SK-N-SH (cell line): ENCODE data around the gene HDAC7. TPM values are rescaled to one million over a fixed set of nuclear protein-coding genes. Genes with fewer than 3 reads are reported as not detected.

Source experiments
- CTCF ChIA-PET: fragments of 300-600, 350-600 bp; formaldehyde crosslinking; extraction: SDS; loops from one replicate; lab custom pipeline; 2021; lab: Yijun Ruan, JAX
- POLR2A ChIA-PET: fragments of 350-600 bp; sonication (Branson Sonifier 250); formaldehyde crosslinking; extraction: SDS; loops from one replicate; lab custom pipeline; 2020; ENCODE audit warnings: antibody characterized with exemption, inconsistent platforms; lab: Yijun Ruan, JAX
- DNase-seq: peaks from one replicate; pipeline ENCODE4 v3.0.0; 2012
- H2AFZ ChIP-seq: fragments of 200-600 bp; sonication (generic); 2 replicates; pipeline ENCODE4 v1.8.1; 2016; ENCODE audit warnings: antibody characterized with exemption, mild to moderate bottlenecking, low read depth
- H3F3A ChIP-seq: fragments of 200-600 bp; sonication (generic); replicated peaks from 2 replicates; pipeline ENCODE3; 2016; ENCODE audit warnings: antibody characterized with exemption, mild to moderate bottlenecking; ENCODE audit not compliant: insufficient read depth
- H3K27ac ChIP-seq, 2 experiments: fragments of 200-500 bp in 1 of 2; fragments of 200-600 bp in 1 of 2; sonication (Bioruptor generic) in 1 of 2; sonication (generic), shearing (Covaris generic) in 1 of 2; 2 replicates each; pipeline versions ENCODE4 v1.5.1 to v1.6.1; 2014 to 2016; ENCODE audit warnings: low read depth in 2 of 2, inconsistent platforms in 1 of 2, low read length in 1 of 2, mild to moderate bottlenecking in 1 of 2, mixed read lengths in 1 of 2
- H3K27me3 ChIP-seq: fragments of 200-600 bp; sonication (generic), shearing (Covaris generic); 2 replicates; pipeline ENCODE4 v1.6.1; 2016; ENCODE audit warnings: mixed run types; ENCODE audit not compliant: insufficient read depth
- H3K36me3 ChIP-seq, 2 experiments: fragments of 200-500 bp in 1 of 2; fragments of 200-600 bp in 1 of 2; sonication (Bioruptor generic) in 1 of 2; sonication (generic) in 1 of 2; replicated peaks in 1 of 2; 2 replicates each; pipeline versions ENCODE3 to v1.5.1; 2014 to 2016; ENCODE audit warnings: low read length in 1 of 2, mild to moderate bottlenecking in 1 of 2; ENCODE audit not compliant: insufficient read depth in 2 of 2, control insufficient read depth in 1 of 2
- H3K4me1 ChIP-seq, 2 experiments: fragments of 200-500 bp in 1 of 2; fragments of 200-600 bp in 1 of 2; sonication (Bioruptor generic) in 1 of 2; sonication (generic), shearing (Covaris generic) in 1 of 2; 2 replicates each; pipeline versions ENCODE4 v1.5.1 to v1.6.1; 2014 to 2016; ENCODE audit warnings: low read depth in 1 of 2, low read length in 1 of 2, mixed run types in 1 of 2; ENCODE audit not compliant: insufficient read depth in 2 of 2, control insufficient read depth in 1 of 2
- H3K4me2 ChIP-seq: fragments of 200-600 bp; sonication (generic), shearing (Covaris generic); 2 replicates; pipeline ENCODE4 v1.6.1; 2017; ENCODE audit warnings: mixed run types
- H3K4me3 ChIP-seq, 2 experiments: fragments of 200-500 bp in 1 of 2; fragments of 200-600 bp in 1 of 2; sonication (Bioruptor generic) in 1 of 2; sonication (generic), shearing (Covaris generic) in 1 of 2; 2 replicates each; pipeline versions ENCODE4 v1.5.1 to v1.8.1; 2014 to 2016; ENCODE audit warnings: low read depth in 2 of 2, inconsistent platforms in 1 of 2, low read length in 1 of 2, mild to moderate bottlenecking in 1 of 2, mixed read lengths in 1 of 2, moderate library complexity in 1 of 2
- H3K79me2 ChIP-seq: fragments of 200-600 bp; sonication (generic); 2 replicates; pipeline ENCODE4 v1.8.1; 2017; ENCODE audit warnings: mild to moderate bottlenecking; ENCODE audit not compliant: insufficient read depth
- H3K9ac ChIP-seq: fragments of 200-600 bp; sonication (generic); 2 replicates; pipeline ENCODE4 v1.6.1; 2017; ENCODE audit warnings: mixed run types
- H3K9me2 ChIP-seq: fragments of 200-600 bp; sonication (generic); 2 replicates; pipeline ENCODE4 v1.6.1; 2017; ENCODE audit warnings: mixed run types
- H3K9me3 ChIP-seq: fragments of 200-600 bp; sonication (generic); 2 replicates; pipeline ENCODE4 v1.6.1; 2017; ENCODE audit warnings: mixed run types, mild to moderate bottlenecking, moderate library complexity
- H4K20me1 ChIP-seq: fragments of 200-600 bp; sonication (generic); 2 replicates; pipeline ENCODE4 v1.6.1; 2017; ENCODE audit warnings: mild to moderate bottlenecking, mixed run types; ENCODE audit not compliant: insufficient read depth
- CHD2 ChIP-seq: fragments of 150-350 bp; IDR thresholded peaks from 2 replicates; pipeline ENCODE4 v1.6.1; 2018; ENCODE audit warnings: low read length; ENCODE audit not compliant: partially characterized antibody
- EP300 ChIP-seq, 2 experiments: IDR thresholded peaks; 2 replicates each; pipeline versions ENCODE4 v1.4.0 to v1.6.1; 2012; ENCODE audit warnings: borderline replicate concordance in 1 of 2, low read depth in 1 of 2, low read length in 1 of 2
- EZH2phosphoT487 ChIP-seq: fragments of 200-600 bp; sonication (generic); IDR thresholded peaks from 2 replicates; pipeline ENCODE4 v1.6.1; 2017; ENCODE audit warnings: low read depth, mixed run types, mild to moderate bottlenecking, antibody characterized with exemption, moderate library complexity, borderline replicate concordance
- GABPA ChIP-seq: IDR thresholded peaks from 2 replicates; pipeline ENCODE4 v1.4.0; 2012; ENCODE audit warnings: low read depth, mild to moderate bottlenecking
- JUND ChIP-seq: IDR thresholded peaks from 2 replicates; pipeline ENCODE4 v1.4.0; 2012
- MAX ChIP-seq: IDR thresholded peaks from 2 replicates; pipeline ENCODE4 v1.4.0; 2012; ENCODE audit warnings: low read depth
- MEF2A ChIP-seq: IDR thresholded peaks from 2 replicates; pipeline ENCODE4 v1.4.0; 2012; ENCODE audit warnings: low read depth, borderline replicate concordance
- NFIC ChIP-seq: IDR thresholded peaks from 2 replicates; pipeline ENCODE4 v1.4.0; 2012; ENCODE audit warnings: borderline replicate concordance
- RAD21 ChIP-seq: IDR thresholded peaks from 2 replicates; pipeline ENCODE4 v1.6.1; 2012; ENCODE audit warnings: mild to moderate bottlenecking, low read length
- RFX5 ChIP-seq: IDR thresholded peaks from 2 replicates; pipeline ENCODE4 v1.6.1; 2012; ENCODE audit warnings: mild to moderate bottlenecking, improper control_type of control experiment, low read length
- RXRA ChIP-seq: IDR thresholded peaks from 2 replicates; pipeline ENCODE4 v1.4.0; 2012; ENCODE audit warnings: low read depth, mild to moderate bottlenecking, borderline replicate concordance
- SMC3 ChIP-seq: IDR thresholded peaks from 2 replicates; pipeline ENCODE4 v1.6.1; 2012; ENCODE audit warnings: low read depth, low read length, improper control_type of control experiment
- TAF1 ChIP-seq: IDR thresholded peaks from 2 replicates; pipeline ENCODE4 v1.6.1; 2012; ENCODE audit warnings: low read depth, mild to moderate bottlenecking, low read length, moderate library complexity, borderline replicate concordance
- YY1 ChIP-seq: IDR thresholded peaks from 2 replicates; pipeline ENCODE4 v1.4.0; 2012; ENCODE audit warnings: low read depth, mild to moderate bottlenecking
- WGBS: methylation state at CpG from one replicate; pipeline ENCODE4 v1.1.6; 2017; ENCODE audit warnings: low lambda C conversion rate; 5-methylcytosine and 5-hydroxymethylcytosine counted together
- polyA plus RNA-seq, 3 experiments: library from polyadenylated mRNA; depleted of rRNA; stranded (reverse); fragments of >200 nt; gene quantifications; 2 replicates each; pipeline ENCODE4 v1.2.3, GENCODE V29; 2012
- TF ChIP-seq, protein P1 (sequence below): fragments of 200-600 bp; sonication (generic); IDR thresholded peaks from 2 replicates; pipeline ENCODE4 v1.6.1; 2017; ENCODE audit warnings: antibody characterized with exemption, mild to moderate bottlenecking, moderate library complexity
- TF ChIP-seq, protein P2 (sequence below): IDR thresholded peaks from 2 replicates; pipeline ENCODE4 v1.6.1; 2012; ENCODE audit warnings: mild to moderate bottlenecking, low read depth, low read length, moderate library complexity

HDAC7 gene
- polyA plus RNA-seq, 1 of the 3 experiments (the other 2 are of a cell fraction), result 51.0 TPM

GRCh38 chr12:47797441-47797840 lies 22.3 kb downstream of the HDAC7 start:
- Histone ChIP-seq H3F3A (no peaks in the 10 kb centered on the region), H3K4me1 (peaks cover 6 to 21% of the 10 kb centered on the region in 2 experiments; a peak in 2 of 4 replicates), H3K27me3 (no peaks in the 10 kb centered on the region), H3K36me3 (peaks cover 15 to 58% of the 10 kb centered on the region in 2 experiments), H3K9me2 (no peaks in the 10 kb centered on the region), H3K4me3 (no peak overlapping the region), H4K20me1 (peaks cover 41% of the 10 kb centered on the region), H3K79me2 (peaks cover 45% of the 10 kb centered on the region), H3K4me2 (no peak overlapping the region), H3K9ac (no peak overlapping the region), H2AFZ (no peak overlapping the region), H3K27ac (no peak overlapping the region), H3K9me3 (no peaks in the 10 kb centered on the region)
- TF ChIP-seq, protein P1, sequence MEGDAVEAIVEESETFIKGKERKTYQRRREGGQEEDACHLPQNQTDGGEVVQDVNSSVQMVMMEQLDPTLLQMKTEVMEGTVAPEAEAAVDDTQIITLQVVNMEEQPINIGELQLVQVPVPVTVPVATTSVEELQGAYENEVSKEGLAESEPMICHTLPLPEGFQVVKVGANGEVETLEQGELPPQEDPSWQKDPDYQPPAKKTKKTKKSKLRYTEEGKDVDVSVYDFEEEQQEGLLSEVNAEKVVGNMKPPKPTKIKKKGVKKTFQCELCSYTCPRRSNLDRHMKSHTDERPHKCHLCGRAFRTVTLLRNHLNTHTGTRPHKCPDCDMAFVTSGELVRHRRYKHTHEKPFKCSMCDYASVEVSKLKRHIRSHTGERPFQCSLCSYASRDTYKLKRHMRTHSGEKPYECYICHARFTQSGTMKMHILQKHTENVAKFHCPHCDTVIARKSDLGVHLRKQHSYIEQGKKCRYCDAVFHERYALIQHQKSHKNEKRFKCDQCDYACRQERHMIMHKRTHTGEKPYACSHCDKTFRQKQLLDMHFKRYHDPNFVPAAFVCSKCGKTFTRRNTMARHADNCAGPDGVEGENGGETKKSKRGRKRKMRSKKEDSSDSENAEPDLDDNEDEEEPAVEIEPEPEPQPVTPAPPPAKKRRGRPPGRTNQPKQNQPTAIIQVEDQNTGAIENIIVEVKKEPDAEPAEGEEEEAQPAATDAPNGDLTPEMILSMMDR, result peak; percentile 41
- TF ChIP-seq SMC3 (peak; percentile 61), RAD21 (peak; percentile 67), MAX (no peak)
- ChIA-PET CTCF (interaction anchor here (0.6 to 15.5 kb wide), 13 partner anchors 10 to 151 kb away, joined by 3 to 247 read pairs (median 4); partner anchors contain the start of gene HDAC7), POLR2A (interaction anchor here (1.0 kb wide), 1 partner anchor 41 kb away, joined by 3 read pairs; no protein-coding TSS in a partner anchor)
- peak; percentile 76 for DNase-seq
- 84% methylated on average over 7 of the region's 10 CpGs for WGBS

GRCh38 chr12:47795814-47796411 lies 23.8 kb downstream of the HDAC7 start:
- peaks cover 30% of the 10 kb centered on the region for H3K79me2 ChIP-seq
- H3K27me3 ChIP-seq, result no peaks in the 10 kb centered on the region
- H3K4me3 ChIP-seq, result no peak overlapping the region
- peaks cover 17 to 69% of the 10 kb centered on the region in 2 experiments for H3K36me3 ChIP-seq
- no peak overlapping the region for H2AFZ ChIP-seq
- no peak for DNase-seq
- no peak overlapping the region for H3K27ac ChIP-seq
- H3K4me1 ChIP-seq, result peaks cover 0 to 10% of the 10 kb centered on the region in 2 experiments; a peak in 1 of 4 replicates
- CTCF ChIA-PET, result interaction anchor here (1.8 to 15.5 kb wide), 4 partner anchors 16 to 54 kb away, joined by 6 to 247 read pairs (median 17); no protein-coding TSS in a partner anchor
- WGBS, result over 99% methylated on average over 7 of the region's 22 CpGs
- POLR2A ChIA-PET, result no interaction called here
- H3F3A ChIP-seq, result no peaks in the 10 kb centered on the region
- H4K20me1 ChIP-seq, result peaks cover 26% of the 10 kb centered on the region
- H3K9ac ChIP-seq, result no peak overlapping the region
- H3K4me2 ChIP-seq, result no peak overlapping the region
- H3K9me2 ChIP-seq, result no peaks in the 10 kb centered on the region
- no peaks in the 10 kb centered on the region for H3K9me3 ChIP-seq
- TF ChIP-seq MEF2A (no peak), EP300 (IDR thresholded peaks at IDR 0.05; ENCODE audit: borderline replicate concordance in 1 of 2, low read depth in 1 of 2, low read length in 1 of 2) (no peak), RFX5 (no peak), EZH2phosphoT487 (no peak), JUND (no peak), RAD21 (no peak), TAF1 (no peak), NFIC (no peak), RXRA (no peak), GABPA (no peak), YY1 (no peak), CHD2 (no peak), MAX (no peak)
- TF ChIP-seq, protein P1, result no peak
- TF ChIP-seq, protein P2, sequence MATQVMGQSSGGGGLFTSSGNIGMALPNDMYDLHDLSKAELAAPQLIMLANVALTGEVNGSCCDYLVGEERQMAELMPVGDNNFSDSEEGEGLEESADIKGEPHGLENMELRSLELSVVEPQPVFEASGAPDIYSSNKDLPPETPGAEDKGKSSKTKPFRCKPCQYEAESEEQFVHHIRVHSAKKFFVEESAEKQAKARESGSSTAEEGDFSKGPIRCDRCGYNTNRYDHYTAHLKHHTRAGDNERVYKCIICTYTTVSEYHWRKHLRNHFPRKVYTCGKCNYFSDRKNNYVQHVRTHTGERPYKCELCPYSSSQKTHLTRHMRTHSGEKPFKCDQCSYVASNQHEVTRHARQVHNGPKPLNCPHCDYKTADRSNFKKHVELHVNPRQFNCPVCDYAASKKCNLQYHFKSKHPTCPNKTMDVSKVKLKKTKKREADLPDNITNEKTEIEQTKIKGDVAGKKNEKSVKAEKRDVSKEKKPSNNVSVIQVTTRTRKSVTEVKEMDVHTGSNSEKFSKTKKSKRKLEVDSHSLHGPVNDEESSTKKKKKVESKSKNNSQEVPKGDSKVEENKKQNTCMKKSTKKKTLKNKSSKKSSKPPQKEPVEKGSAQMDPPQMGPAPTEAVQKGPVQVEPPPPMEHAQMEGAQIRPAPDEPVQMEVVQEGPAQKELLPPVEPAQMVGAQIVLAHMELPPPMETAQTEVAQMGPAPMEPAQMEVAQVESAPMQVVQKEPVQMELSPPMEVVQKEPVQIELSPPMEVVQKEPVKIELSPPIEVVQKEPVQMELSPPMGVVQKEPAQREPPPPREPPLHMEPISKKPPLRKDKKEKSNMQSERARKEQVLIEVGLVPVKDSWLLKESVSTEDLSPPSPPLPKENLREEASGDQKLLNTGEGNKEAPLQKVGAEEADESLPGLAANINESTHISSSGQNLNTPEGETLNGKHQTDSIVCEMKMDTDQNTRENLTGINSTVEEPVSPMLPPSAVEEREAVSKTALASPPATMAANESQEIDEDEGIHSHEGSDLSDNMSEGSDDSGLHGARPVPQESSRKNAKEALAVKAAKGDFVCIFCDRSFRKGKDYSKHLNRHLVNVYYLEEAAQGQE, result no peak
